GM18867 (cell line): ENCODE measurements around the gene TSC22D1.
"Not testable (repeated sequence)": the region's sequence is repeated elsewhere in the genome, so short reads cannot be mapped to it uniquely, and the experiment has no call there.

Experiments
- ATAC-seq: cut with Tn5 transposase; IDR thresholded peaks from one replicate; pipeline ENCODE4 v1.9.1; 2021; ENCODE audit warnings: mild to moderate bottlenecking, moderate library complexity; ENCODE audit not compliant: unreplicated experiment

TSC22D1 gene

DNA sequence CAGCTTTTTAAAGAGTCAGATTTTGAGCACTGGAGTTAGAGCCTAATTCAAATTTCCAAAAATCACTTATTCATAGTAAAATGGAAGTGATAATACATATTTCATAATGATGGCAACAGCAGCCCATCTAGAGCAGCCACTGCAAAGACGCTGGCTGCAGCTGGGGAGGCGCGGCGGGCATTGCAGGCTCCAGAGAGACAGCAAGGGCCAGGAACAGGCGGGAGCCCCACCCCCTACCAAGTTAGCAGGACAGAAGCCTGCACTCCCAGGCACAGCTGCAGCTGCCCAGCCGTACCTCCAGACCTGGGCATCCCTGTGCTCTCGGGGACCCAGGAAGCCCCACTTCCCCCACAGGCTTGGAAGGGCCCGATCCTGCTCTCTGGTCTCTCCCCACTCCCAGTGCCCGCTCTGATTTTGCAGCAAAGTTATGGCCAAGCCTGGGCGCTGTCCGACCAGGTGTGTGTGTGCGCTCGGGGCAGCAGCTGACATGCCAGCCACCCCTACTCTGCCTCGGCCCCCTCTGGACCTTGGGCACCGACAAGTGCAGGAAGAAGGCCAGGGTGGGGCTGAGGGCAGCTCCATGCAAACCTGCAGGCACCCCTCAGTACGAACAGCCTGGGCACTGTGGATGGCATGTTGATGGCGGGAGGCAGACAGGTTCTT, 117.7 kb downstream of the TSC22D1 start:
- no peak for ATAC-seq

DNA sequence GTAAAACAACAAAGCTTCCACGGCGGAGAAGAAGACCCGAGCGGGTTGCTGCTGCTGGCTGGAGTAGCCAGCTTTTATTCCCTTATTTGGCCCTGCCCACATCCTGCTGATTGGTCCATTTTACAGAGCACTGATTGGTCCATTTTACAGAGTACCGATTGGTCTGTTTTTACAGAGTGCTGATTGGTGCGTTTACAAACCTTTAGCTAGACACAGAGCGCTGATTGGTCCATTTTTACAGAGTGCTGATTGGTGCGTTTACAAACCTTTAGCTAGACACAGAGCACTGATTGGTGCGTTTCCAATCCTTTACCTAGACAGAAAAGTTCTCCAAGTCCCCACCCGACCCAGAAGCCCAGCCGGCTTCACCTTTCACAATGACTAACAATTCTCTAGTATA, 119.9 kb downstream of the TSC22D1 start:
- ATAC-seq = not testable (repeated sequence)

DNA sequence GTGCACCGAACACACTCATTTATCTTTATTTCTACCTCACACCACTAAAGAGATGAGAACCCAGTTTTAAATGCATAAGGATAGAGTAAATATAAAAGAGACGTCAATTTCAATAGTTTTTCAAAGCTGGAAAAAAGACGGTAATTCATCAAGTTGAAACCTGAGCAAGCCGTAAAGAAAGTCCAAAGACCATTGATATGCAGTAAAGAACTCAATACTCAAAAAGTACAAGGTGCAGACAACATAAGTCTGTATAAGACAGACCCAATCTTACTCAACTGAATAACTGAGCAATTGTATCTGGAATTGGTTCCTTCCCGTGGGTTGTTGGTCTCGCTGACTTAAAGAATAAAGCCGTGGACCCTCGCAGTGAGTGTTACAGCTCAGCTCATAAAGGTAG, 120.4 kb downstream of the TSC22D1 start:
- ATAC-seq = no peak

DNA sequence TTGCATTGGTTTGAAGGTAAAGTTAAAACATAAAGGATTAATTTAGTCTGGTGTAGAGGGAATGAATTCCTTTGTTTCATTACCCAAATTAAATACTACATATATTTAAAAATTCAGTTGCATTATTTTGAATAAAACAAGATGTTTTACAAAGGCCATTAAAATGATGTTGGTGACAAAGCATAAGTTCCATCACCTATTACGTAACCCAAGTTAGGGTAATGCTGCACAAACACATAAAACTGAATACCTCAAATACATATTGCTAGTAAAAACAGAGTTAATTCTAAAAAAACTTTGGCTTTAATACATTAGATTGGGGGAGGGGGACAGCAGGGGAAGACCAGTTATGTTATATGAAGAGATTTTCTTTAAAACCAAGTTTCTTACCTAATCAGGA, 122.2 kb downstream of the TSC22D1 start:
- ATAC-seq = no peak

DNA sequence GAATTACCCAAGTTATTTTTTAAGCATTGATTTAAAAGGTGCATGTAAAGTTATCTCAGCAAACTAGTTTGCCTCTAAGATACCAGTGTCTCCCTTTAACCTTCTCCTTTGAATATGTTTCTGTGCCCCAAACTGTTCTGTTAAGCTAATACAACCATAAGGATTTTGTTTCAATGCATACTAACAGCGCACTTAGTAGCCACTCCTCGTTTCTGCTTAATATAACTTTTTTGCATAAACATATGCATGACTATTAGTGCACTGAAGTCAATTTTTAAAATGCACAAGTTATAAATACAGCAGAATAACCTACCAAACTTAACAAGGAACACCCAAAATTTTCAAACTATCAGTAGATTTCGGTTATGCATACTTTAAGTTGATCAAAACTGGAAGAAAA, 123.1 kb downstream of the TSC22D1 start:
- ATAC-seq = no peak

DNA sequence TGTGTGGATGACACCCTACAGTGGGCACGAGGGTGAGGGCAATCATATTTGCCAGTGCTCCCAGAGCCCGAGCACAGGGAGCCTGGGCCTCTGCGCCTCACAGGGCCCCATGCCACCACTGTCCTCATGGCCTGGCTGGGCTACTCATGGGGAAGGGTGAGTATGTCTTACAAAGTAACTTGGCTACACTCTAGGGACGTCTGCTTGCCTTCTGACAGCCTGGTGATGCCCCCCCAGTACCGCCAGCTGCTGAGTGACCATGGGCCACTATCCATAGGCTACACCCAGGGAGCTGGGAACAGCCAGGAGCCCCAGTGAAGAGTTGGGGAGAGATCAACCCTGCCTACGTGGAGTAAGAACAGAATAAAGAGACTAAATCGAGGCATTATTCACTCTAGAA, 123.7 kb downstream of the TSC22D1 start:
- ATAC-seq = no peak

DNA sequence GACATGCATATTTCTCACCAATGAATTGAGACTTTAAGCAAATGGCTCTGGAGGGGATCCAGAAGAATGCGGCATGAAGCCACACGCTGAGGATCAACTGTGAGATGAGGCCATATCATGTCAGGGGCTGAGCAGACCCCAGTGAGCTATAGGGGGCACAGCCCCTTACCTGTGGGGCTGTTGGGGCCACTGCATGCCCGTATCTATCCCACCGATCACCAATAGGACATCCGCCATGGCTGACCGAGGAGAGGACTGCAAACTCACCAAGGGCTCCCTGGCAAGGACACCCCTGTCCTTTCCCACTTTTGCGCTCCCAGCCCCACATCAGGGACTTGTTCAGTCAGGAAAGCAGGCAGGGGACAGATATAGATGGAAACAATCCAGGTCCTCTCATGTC, 124.5 kb downstream of the TSC22D1 start:
- no peak for ATAC-seq

DNA sequence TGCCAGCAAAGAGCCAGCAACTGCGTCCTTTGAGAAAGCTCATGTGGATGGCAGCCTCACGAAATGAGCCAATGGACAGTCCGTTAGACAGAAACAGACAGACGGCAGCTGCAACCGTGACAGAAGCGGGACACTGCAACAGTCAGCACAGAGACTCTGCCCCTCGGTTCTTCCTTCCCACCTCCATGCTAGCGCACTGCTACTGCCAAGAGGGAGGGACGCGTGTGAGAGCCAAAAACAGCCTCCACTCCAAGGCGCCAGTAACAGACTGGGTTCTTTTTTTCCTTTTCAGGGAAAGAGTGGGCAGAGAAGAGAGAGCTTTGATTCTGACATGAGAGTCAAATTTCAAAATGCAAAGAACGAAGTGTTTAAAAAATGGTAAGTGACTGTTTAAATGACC, 125.0 kb downstream of the TSC22D1 start:
- ATAC-seq = no peak

DNA sequence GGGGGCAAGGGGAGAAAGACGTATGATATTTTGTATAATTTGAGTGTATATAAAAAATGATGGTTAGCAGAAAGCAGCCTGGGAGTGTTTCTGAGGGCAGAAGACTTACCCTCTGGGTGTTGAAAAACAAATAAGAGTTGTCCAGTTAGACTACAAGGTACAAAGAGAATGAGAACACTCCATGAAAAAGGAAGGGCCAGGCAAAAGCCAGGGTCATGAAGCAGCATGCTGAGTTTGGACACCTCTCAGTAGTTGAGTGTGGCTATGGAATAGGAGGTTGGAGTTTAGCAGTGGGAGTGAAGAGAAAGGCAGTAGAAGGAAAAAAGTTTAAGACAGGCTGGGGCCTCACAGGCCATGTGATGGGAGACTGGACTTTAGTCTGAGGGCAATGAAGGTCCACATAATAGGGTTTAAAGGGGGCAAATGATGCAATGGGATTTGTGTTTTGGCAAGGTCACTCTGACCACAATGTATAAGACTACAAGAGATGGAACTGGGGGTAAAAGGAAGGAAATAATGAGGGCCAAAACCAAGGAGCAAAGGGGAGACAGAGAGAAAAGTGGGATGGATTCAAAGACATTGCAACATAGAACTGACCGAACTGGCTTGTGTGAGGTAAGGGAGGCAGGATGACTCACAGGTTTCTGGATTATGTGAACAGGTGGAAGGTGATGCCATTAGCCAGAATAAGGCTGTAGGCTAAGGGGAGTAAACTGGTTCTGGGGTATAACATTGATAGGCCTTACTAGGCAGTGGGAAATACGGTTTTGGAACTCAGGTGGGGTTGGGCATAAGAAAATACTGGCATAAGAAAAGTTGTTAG, 125.9 kb downstream of the TSC22D1 start:
- ATAC-seq = no peak

DNA sequence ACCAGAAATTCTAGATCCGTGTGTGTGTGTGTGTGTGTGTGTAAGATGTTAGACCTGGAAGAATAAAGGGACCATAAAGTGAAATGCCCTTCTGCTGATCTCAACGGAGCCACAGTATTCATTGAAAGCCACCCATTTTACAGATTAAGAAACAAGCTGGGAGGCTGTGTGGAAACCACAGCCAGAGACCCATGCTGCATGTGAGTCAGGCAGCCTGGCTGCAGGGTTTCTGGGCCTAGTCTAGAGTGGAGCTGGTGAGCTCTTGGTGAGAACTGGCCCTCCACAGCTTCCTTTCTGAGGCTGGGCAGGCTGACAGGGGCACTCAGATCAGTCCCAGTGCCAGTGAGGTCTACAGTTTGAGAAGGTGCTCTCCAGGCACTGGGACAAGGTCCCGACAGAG, 127.3 kb downstream of the TSC22D1 start:
- no peak for ATAC-seq

DNA sequence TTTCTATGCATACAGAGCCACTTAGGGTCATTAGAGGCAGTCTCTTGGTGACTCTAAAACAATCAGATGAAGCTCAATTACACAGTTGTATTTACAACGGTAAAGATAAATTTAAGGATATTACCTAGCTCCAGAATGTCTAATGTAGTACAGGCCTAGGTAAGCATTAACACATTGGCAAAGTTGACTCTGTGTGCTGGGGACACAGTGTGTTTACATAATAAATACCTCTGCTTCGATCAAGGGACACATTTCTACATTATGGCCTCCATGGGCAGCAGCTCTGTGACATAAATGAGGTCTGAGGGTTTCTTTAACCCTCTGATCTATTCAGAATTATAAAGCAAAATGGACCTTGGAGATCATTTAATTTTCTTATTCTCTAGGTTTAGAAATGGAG, 127.8 kb downstream of the TSC22D1 start:
- ATAC-seq = no peak

DNA sequence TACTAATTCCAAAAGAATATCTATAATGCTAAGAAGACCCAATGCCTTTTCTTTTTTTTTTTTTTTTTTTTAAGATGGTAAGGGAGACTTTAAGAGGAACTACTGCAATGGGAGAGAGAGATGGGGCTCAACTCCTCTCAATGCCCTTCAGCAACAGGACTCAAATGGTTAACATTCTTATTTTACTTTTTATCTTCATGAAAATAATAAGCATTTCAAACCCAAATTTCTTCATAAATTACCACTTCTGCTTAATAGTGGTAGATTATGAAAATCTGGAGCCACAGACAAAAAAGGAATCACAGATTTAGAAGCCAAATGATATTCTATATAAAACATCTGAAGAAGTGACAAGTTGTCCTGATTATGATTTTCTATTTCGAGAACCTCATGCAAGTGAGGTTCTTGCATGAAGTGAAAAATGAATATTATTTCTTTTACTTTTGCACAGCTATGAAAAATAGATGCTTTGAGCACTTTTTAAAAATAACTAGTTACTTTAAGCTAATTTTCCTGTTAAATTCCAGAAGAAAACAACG, 128.3 kb downstream of the TSC22D1 start:
- ATAC-seq = no peak

DNA sequence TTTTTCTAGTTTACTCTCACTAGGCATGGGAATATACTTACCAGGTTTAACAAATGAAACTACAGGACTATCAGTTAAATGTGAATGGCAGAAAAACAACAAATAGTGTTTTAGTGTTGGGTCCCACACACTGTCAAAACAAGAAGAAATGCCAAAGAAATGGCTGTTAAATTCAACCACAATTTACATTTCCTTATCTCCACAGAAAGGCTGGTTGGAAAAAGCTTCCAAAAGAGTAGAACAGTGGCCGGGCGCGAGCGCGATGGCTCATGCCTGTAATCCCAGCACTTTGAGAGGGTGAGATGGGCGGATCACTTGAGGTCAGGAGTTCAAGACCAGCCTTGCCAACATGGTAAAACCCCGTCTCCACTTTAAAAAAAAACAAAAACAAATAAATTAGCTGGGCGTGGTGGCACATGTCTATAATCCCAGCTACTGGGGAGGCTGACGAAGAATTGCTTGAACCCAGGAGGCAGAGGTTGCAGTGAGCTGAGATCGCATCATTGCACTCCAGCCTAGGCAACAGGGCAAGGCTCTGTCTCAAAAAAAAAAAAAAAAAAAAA, 136.0 kb downstream of the TSC22D1 start:
- no peak for ATAC-seq

DNA sequence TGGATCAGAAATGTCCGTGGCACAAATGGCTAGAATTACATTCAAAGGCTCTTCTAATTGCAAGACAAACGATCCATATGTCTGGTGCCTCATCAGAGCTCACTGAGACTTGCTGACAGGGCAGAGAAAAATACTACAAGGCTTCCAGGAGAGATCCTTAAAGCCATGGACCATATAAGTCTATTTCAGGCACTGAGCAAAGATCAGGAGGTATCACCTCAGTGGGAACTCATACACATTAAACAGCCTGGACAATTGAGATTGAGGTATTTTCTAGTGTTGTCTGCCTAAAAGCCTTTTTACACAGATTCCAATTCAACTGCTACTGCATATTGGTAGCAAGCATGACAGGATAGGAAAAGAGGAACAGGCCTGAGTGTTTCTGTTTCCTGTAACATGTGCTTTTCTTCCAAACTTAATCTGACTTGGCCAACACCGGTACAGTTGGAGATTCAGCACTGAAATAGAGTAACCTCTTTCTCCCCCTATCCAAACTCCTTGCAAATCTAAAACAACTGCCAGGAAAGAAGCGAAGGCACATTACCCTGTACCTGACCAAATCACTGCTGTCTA, 136.6 kb downstream of the TSC22D1 start:
- ATAC-seq = no peak

DNA sequence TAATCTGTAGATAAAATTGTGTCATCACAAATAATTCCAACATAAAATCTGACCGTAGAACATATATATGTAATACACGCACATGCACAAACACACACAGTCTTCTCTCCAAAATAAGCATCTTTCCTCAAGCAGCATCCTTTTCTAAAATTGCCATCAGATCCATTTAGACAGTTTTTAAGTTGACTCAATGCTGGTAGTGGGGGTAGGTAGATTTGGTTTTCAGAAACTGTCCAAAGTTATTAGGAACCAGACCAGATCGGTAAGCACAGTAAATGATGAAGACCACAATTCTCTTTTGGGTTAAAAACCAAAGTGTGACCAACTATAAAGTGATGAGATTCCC, 137.9 kb downstream of the TSC22D1 start:
- ATAC-seq = no peak

DNA sequence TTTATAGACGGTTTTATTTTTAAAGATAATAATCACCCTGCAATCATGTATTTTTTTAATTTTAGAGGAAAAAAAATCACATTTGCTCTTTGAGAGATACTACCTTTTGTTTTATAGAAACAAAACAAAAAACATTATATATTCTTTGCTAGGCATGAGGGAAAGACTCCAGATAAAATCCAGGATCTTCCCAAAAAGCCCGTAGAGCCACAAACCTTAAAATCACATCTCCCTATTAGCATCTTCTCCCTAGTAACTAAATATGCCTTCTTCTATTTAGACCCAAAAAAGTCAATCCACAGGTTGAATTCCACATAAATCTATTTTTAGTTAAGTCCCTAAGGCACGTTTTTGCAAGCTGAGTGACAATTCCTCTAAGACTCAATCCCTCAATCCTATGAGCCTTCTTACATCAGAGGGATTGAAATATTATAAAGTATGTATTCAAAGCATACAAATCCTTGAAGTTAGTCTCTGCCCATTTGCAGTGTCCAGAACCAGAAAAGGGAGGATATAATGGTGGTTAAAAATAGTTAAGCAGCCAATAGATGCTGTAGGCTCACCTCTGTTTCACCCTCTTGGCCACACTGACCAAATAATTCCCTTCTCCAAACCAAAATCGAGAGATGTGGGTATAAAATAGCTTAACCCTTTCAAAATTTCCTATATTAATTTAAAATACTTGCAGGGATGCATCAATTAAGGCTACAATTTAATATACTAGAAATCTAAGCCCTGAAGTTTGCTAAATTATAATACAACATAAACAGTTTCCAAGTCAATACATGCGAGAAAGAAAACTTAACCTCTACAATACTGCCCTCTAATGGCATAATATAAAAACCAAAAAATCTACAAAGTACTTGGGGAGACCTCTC, 138.5 kb downstream of the TSC22D1 start:
- ATAC-seq = no peak

DNA sequence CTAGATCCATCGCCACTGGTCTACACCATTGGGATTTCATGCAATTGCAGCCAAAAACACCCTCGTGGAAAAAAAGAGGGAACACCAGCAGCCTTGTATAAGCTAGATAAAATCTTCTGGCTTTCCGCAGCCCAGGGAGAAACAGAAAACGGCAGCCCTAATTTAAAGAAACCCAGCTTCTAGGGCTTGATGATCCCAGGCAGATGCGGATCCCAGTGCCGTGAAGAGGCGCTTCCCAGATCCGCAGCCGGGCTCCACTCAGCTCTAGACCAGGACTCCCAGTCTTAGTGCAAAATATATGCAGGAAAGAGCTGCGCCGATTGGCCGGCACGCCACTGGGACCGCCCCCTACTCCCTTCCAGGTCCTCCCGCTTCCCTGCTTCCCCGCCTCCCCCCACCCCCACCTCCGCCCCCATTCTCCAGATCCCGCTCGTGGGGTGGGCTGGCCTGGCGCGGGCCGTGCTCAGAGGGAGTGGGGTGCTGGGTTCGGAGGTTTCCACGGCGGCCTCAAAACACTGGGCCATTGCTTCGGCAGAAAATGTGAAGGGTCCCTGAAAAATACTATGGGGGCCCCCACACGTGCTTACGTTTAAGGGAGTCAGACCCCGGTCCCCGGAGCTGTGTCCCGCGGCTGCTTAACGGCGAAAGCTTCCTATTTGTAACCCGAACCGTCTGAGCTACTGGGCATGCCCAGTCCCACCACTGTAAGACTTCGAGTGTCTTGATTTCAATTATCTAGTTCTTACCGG, 139.4 kb downstream of the TSC22D1 start:
- ATAC-seq = no peak

DNA sequence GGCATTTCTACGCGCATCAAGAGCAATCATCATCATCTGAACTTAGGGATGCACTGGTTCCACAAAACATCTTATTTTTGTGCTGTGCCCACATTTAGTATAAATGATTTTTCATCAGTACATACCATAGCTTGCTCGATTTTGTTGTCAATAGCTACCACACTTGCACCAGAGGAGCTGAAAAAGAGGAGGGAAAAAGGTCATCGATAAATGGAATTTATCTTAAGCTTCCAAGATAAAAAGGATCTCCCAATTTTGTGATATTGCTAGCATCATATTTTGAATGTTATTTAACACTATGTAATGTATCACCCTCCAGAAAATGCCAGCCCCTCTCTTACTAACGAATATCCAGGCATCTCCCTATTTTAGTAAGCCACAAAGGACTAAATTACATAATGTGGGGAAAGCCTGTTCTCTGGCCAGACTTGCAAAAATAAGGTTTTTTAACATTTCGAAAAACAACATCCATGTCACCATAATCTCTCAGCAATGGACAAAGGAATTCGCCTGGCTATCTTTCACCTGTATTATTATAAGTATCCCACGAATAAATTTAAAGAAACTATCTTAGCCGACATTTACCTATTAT, 140.1 kb downstream of the TSC22D1 start:
- ATAC-seq = no peak

DNA sequence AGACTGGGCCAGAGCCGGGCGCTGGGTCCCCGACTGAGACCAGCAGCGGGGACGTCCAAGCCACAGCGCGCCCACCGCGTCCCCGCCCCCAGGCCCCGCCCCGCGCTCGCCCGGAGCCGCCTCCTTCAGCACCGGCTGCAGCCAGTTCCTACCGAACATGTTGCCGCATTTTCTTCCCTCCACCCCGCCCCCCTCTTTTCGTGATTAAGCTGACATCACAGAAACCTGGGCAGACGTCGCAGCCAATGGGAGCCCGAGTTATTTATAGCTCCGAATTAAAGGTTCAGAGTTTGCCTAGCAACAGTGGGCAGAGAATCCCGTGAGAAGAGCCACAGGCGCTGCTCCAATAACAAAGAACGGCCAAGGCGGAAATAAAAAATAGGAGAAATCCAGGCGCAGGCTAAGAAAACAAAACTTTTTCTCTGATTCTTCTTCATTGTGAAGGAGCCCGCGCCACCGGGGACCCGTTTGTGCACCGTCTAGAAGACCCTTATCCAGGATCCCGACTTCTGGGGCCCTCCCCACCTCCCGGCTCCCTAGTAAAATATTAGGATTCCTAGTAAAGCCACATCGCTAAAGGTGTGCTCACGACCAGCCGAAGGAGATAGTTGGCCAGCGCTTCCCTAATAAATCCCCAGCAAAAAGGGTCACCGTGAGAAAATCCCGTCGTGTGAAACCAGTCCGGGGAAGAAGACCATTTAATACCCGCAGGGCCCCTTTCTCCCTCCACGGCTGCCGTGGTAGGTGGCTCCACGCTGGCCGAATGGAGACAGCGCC, 140.8 kb downstream of the TSC22D1 start:
- peak; percentile 82 for ATAC-seq
